ENCODE measurements around the gene NEU2.

Gene NEU2

DNA sequence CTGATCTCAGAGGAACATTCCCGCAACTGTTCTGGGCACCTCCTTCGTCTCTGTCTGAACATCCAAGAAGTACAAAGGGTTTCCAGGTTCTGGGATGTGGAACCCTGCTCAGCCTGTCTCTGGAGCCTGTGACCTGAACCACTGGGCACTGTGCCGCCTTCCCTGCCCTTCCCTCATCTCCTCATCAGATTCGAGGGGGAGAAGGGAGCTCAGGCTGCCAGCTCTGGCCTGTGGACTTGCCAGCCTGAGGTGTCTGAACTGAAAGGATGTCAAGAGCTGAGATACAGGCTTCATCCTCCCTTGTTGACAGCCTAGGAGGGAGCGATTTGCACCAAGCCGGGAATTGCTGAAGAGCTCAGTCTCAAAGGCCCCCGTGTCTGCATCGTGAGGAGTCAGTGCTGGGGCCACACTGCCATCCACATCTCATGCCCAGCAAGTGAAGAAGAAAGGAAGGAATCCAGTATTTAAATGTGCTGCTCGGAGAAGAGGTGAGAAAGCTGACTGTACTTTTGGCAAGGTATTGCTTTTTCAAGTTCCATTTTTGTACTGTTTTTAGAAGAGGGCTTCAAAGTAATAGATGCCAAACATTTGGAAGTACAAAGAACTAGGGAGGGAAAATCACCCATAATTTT is 12.6 kb downstream of the NEU2 start:
- DNase-seq: no peak

DNA sequence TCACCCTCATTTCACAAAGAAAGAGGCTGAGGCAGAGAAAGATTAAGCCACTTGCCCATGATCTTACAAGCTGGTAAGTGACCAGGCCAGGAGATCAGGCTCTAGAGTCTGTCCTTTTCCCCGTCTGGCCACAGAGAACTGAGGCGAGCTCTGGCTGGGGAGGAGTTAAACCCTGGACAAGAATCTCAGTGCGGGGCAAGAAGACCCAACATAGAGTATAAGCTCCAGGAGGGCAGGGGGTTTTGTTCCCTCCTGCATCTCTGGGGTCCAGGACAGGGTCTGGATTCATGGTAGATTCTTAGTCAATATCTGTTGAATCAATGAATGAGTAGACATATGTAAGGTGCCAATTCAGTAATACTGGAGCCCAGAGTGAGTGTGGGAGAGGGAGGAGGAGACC is 14.7 kb downstream of the NEU2 start:
- no peaks in the 10 kb centered on the region for H3K9me2 ChIP-seq (replicated peaks; ENCODE audit: insufficient read depth, low read length)
- H3K36me3 ChIP-seq (replicated peaks; ENCODE audit: insufficient read depth, low read length): no peaks in the 10 kb centered on the region
- H3K27ac ChIP-seq (ENCODE audit: low read length): no peak overlapping the region
- H3F3A ChIP-seq (ENCODE audit: insufficient read depth, low read length): no peaks in the 10 kb centered on the region
- H3K9ac ChIP-seq (ENCODE audit: low read length): no peak overlapping the region
- H3K79me2 ChIP-seq (ENCODE audit: low read length): no peaks in the 10 kb centered on the region
- no peaks in the 10 kb centered on the region for H4K20me1 ChIP-seq (ENCODE audit: insufficient read depth, low read length)
- no peak overlapping the region for H3K4me3 ChIP-seq (ENCODE audit: low read length)
- H3K27me3 ChIP-seq (replicated peaks; ENCODE audit: insufficient read depth, low read length): no peaks in the 10 kb centered on the region
- TF ChIP-seq, protein P1, sequence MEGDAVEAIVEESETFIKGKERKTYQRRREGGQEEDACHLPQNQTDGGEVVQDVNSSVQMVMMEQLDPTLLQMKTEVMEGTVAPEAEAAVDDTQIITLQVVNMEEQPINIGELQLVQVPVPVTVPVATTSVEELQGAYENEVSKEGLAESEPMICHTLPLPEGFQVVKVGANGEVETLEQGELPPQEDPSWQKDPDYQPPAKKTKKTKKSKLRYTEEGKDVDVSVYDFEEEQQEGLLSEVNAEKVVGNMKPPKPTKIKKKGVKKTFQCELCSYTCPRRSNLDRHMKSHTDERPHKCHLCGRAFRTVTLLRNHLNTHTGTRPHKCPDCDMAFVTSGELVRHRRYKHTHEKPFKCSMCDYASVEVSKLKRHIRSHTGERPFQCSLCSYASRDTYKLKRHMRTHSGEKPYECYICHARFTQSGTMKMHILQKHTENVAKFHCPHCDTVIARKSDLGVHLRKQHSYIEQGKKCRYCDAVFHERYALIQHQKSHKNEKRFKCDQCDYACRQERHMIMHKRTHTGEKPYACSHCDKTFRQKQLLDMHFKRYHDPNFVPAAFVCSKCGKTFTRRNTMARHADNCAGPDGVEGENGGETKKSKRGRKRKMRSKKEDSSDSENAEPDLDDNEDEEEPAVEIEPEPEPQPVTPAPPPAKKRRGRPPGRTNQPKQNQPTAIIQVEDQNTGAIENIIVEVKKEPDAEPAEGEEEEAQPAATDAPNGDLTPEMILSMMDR (IDR thresholded peaks at IDR 0.05; ENCODE audit: low read length): no peak
- TF ChIP-seq EZH2 (optimal IDR thresholded peaks at IDR 0.05; ENCODE audit: low read depth, low read length): no peak
- no peak for TF ChIP-seq EZH2phosphoT487 (IDR thresholded peaks at IDR 0.05; ENCODE audit: low read length)
- DNase-seq: no peak
- no peaks in the 10 kb centered on the region for H3K9me3 ChIP-seq (replicated peaks; ENCODE audit: insufficient read depth, low read length)
- no peak overlapping the region for H3K4me2 ChIP-seq (ENCODE audit: low read depth, low read length)
- H2AFZ ChIP-seq (ENCODE audit: low read length): no peak overlapping the region
- no peaks in the 10 kb centered on the region for H3K4me1 ChIP-seq (ENCODE audit: low read length)

More for the DNA sequence above, 12.6 kb downstream of the NEU2 start:
- Histone ChIP-seq H3K9me3 (replicated peaks; ENCODE audit: insufficient read depth, low read length) (no peaks in the 10 kb centered on the region), H3K9ac (ENCODE audit: low read length) (no peak overlapping the region), H3K79me2 (ENCODE audit: low read length) (no peaks in the 10 kb centered on the region), H3K27me3 (replicated peaks; ENCODE audit: insufficient read depth, low read length) (no peaks in the 10 kb centered on the region), H3K4me2 (ENCODE audit: low read depth, low read length) (no peak overlapping the region), H3K9me2 (replicated peaks; ENCODE audit: insufficient read depth, low read length) (no peaks in the 10 kb centered on the region), H3K36me3 (replicated peaks; ENCODE audit: insufficient read depth, low read length) (no peaks in the 10 kb centered on the region), H3K27ac (ENCODE audit: low read length) (no peak overlapping the region), H3K4me3 (ENCODE audit: low read length) (no peak overlapping the region), H3F3A (ENCODE audit: insufficient read depth, low read length) (no peaks in the 10 kb centered on the region), H4K20me1 (ENCODE audit: insufficient read depth, low read length) (no peaks in the 10 kb centered on the region), H3K4me1 (ENCODE audit: low read length) (no peaks in the 10 kb centered on the region), H2AFZ (ENCODE audit: low read length) (no peak overlapping the region)
- no peak for TF ChIP-seq EZH2phosphoT487 (IDR thresholded peaks at IDR 0.05; ENCODE audit: low read length)
- TF ChIP-seq EZH2 (optimal IDR thresholded peaks at IDR 0.05; ENCODE audit: low read depth, low read length): no peak
- TF ChIP-seq, protein P1 (IDR thresholded peaks at IDR 0.05; ENCODE audit: low read length): no peak

DNA sequence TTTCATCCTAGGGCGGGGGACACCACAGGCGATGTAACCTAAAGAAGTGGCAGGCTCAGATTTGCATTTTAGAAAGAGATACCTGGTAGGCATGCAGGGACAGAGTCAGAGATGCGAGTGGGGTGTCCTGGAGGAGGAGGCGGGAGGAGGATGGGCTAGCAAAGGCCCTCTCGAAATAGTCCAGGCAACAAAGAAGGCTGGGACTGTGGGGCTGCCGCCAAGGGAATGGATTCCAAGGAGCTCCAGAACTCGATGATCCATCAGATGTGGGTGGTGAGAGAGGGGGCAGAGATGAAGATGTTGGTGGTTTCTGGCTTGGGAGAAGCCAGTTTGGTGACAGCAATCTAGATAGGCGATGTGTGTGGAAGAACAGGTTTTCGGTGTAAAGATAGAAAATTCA is 15.2 kb downstream of the NEU2 start:
- TF ChIP-seq EZH2phosphoT487 (IDR thresholded peaks at IDR 0.05; ENCODE audit: low read length) (no peak), EZH2 (optimal IDR thresholded peaks at IDR 0.05; ENCODE audit: low read depth, low read length) (no peak)
- TF ChIP-seq, protein P1 (IDR thresholded peaks at IDR 0.05; ENCODE audit: low read length): no peak
- H3K4me3 ChIP-seq (ENCODE audit: low read length): no peak overlapping the region
- H3K4me2 ChIP-seq (ENCODE audit: low read depth, low read length): no peak overlapping the region
- H3K79me2 ChIP-seq (ENCODE audit: low read length): no peaks in the 10 kb centered on the region
- no peak overlapping the region for H3K27ac ChIP-seq (ENCODE audit: low read length)
- H4K20me1 ChIP-seq (ENCODE audit: insufficient read depth, low read length): no peaks in the 10 kb centered on the region
- H2AFZ ChIP-seq (ENCODE audit: low read length): no peak overlapping the region
- no peak for DNase-seq
- no peak overlapping the region for H3K9ac ChIP-seq (ENCODE audit: low read length)
- no peaks in the 10 kb centered on the region for H3K9me3 ChIP-seq (replicated peaks; ENCODE audit: insufficient read depth, low read length)
- no peaks in the 10 kb centered on the region for H3K36me3 ChIP-seq (replicated peaks; ENCODE audit: insufficient read depth, low read length)
- H3K27me3 ChIP-seq (replicated peaks; ENCODE audit: insufficient read depth, low read length): no peaks in the 10 kb centered on the region
- no peaks in the 10 kb centered on the region for H3F3A ChIP-seq (ENCODE audit: insufficient read depth, low read length)
- no peaks in the 10 kb centered on the region for H3K4me1 ChIP-seq (ENCODE audit: low read length)
- no peaks in the 10 kb centered on the region for H3K9me2 ChIP-seq (replicated peaks; ENCODE audit: insufficient read depth, low read length)
